GM21825 (cell line): ENCODE results near the gene RTTN.

Experiments
- ATAC-seq: cut with Tn5 transposase; IDR thresholded peaks from one replicate; pipeline ENCODE4 v1.9.1; 2021; ENCODE audit warnings: mild to moderate bottlenecking, moderate library complexity; ENCODE audit not compliant: unreplicated experiment

The RTTN gene

GRCh38 chr18:70200286-70200685, 5.2 kb downstream of the RTTN start:
- no peak for ATAC-seq

- no peak for ATAC-seq
Observed at GRCh38 chr18:70197844-70198243, 7.6 kb downstream of the RTTN start.

GRCh38 chr18:70197026-70197425, 8.5 kb downstream of the RTTN start:
- ATAC-seq: no peak

GRCh38 chr18:70195852-70196434, 9.5 kb downstream of the RTTN start:
- ATAC-seq: no peak

GRCh38 chr18:70195014-70195614, 10.4 kb downstream of the RTTN start:
- ATAC-seq: peak; percentile 45

GRCh38 chr18:70194227-70194890, 11.1 kb downstream of the RTTN start:
- peak; percentile 85 for ATAC-seq

GRCh38 chr18:70190529-70190928, 15.0 kb downstream of the RTTN start:
- no peak for ATAC-seq

- no peak for ATAC-seq
Observed at GRCh38 chr18:70188113-70188512, 17.4 kb downstream of the RTTN start.

- no peak for ATAC-seq
Observed at GRCh38 chr18:70183441-70183840, 22.0 kb downstream of the RTTN start.

GRCh38 chr18:70182548-70182947, 22.9 kb downstream of the RTTN start:
- ATAC-seq: no peak

GRCh38 chr18:70181725-70182124, 23.8 kb downstream of the RTTN start:
- no peak for ATAC-seq

- no peak for ATAC-seq
Observed at GRCh38 chr18:70181015-70181414, 24.5 kb downstream of the RTTN start.

GRCh38 chr18:70176537-70176936, 28.9 kb downstream of the RTTN start:
- ATAC-seq: no peak

GRCh38 chr18:70175216-70175615, 30.3 kb downstream of the RTTN start:
- ATAC-seq: no peak

GRCh38 chr18:70172225-70172624, 33.3 kb downstream of the RTTN start:
- ATAC-seq: no peak

- no peak for ATAC-seq
Observed at GRCh38 chr18:70169747-70170146, 35.7 kb downstream of the RTTN start.

- ATAC-seq: no peak
Observed at GRCh38 chr18:70166668-70167067, 38.8 kb downstream of the RTTN start.

GRCh38 chr18:70165936-70166335, 39.6 kb downstream of the RTTN start:
- peak; percentile 60 for ATAC-seq

GRCh38 chr18:70160073-70160678, 45.3 kb downstream of the RTTN start:
- no peak for ATAC-seq

- peak; percentile 83 for ATAC-seq
Observed at GRCh38 chr18:70158992-70159717, 46.3 kb downstream of the RTTN start.

GRCh38 chr18:70156886-70157285, 48.6 kb downstream of the RTTN start:
- ATAC-seq: no peak
